Pons (tissue), 1 donor: ENCODE results near the gene CADM4.
"Not testable (repeated sequence)": the region's sequence is repeated elsewhere in the genome, so short reads cannot be mapped to it uniquely, and the experiment has no call there.

Experiments used
- DNase-seq: peaks from one replicate; pipeline ENCODE4 v3.0.0-alpha.2; 2016; ENCODE audit warnings: low spot score

CADM4 gene

GRCh38 chr19:43639519-43640423, at the start of gene CADM4:
TSS of gene CADM4 (minus strand) at chr19:43639850. CDS start at chr19:43639790, 60 bp downstream.
- DNase-seq, result no peak

- DNase-seq, result no peak
These were observed 48.5 kb upstream of the CADM4 start for GRCh38 chr19:43688059-43688701.

GRCh38 chr19:43687660-43687997, 48.0 kb upstream of the CADM4 start:
- DNase-seq, result no peak

- no peak for DNase-seq
These were observed 44.7 kb upstream of the CADM4 start for GRCh38 chr19:43684326-43684725.

- no peak for DNase-seq
These were observed 44.3 kb upstream of the CADM4 start for GRCh38 chr19:43683905-43684304.

GRCh38 chr19:43682824-43683661, 43.4 kb upstream of the CADM4 start:
- no peak for DNase-seq

GRCh38 chr19:43682269-43682668, 42.6 kb upstream of the CADM4 start:
- not testable (repeated sequence) for DNase-seq

- no peak for DNase-seq
These were observed 42.2 kb upstream of the CADM4 start for GRCh38 chr19:43681821-43682220.

- no peak for DNase-seq
These were observed 39.0 kb upstream of the CADM4 start for GRCh38 chr19:43678512-43679261.

GRCh38 chr19:43675906-43676305, 36.3 kb upstream of the CADM4 start:
- no peak for DNase-seq

- no peak for DNase-seq
These were observed 35.7 kb upstream of the CADM4 start for GRCh38 chr19:43675269-43675879.

GRCh38 chr19:43674596-43674995, 34.9 kb upstream of the CADM4 start:
- DNase-seq, result no peak

- DNase-seq, result peak; percentile 28
These were observed 34.5 kb upstream of the CADM4 start for GRCh38 chr19:43674183-43674582.

- DNase-seq, result no peak
These were observed 34.0 kb upstream of the CADM4 start for GRCh38 chr19:43673637-43674036.

GRCh38 chr19:43672061-43672679, 32.5 kb upstream of the CADM4 start:
- DNase-seq, result no peak

GRCh38 chr19:43668406-43669109, 28.9 kb upstream of the CADM4 start:
- peak; percentile 100 for DNase-seq

- DNase-seq, result no peak
These were observed 28.3 kb upstream of the CADM4 start for GRCh38 chr19:43667876-43668405.

- DNase-seq, result no peak
These were observed 27.7 kb upstream of the CADM4 start for GRCh38 chr19:43667126-43667875.

- peak; percentile 65 for DNase-seq
These were observed 24.4 kb upstream of the CADM4 start for GRCh38 chr19:43664018-43664417.
